Kidney capillary endothelial cell (primary cell): ENCODE measurements around the gene TMCC1.
"Not testable (repeated sequence)": the region's sequence is repeated elsewhere in the genome, so short reads cannot be mapped to it uniquely, and the experiment has no call there.

Experiments
- DNase-seq: peaks from one replicate; pipeline ENCODE4 v3.0.0-alpha.2; 2018; ENCODE audit warnings: low spot score

The TMCC1 gene

DNA sequence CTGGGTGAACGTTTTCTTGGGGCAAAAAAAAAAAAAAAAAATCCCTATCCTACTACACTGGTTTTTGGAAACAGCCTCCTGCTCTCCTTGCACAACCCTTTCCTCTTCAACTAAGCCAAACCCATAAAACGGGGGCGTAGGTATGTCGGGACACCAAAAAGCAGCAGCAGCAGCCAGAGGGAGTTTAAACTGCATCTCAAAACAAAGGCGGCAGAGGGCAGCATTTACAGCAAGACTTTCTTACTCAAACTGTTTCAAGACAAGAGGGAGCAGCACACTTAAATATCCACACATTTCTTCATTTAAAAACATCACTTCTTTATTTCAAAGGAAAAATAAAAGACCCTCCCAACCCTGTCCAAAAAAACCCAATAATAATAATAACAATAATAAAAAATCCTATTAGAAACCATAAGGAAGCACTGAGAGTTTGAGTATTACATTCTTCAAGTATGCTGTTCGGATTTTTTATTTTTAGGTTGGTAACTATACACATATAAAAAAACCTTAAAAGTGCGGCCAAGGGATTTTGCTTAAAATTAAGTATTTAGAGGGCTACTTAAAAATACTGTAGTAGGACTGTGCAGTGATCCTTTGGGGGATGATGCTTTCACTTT is 243.1 kb downstream of the TMCC1 start:
- DNase-seq = peak; percentile 56

DNA sequence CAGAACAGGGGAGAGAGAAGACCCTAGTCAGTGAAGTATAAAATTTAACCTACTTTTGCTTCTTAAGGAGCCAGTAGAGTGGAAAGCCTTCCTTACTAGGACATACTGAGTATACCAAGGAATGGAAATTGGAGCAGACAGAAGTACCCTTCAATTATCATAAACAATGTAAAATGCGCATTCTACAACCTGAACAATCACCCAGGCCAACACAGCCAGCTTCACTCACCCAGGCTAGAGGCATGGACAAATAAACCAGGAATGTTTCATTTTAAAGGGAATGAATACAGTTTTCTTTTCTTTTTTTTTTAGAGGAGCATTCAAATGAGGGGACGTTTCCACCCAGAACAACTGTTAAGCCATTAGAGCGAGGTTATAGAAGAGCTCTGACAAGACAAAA is 245.1 kb downstream of the TMCC1 start:
- DNase-seq = no peak

DNA sequence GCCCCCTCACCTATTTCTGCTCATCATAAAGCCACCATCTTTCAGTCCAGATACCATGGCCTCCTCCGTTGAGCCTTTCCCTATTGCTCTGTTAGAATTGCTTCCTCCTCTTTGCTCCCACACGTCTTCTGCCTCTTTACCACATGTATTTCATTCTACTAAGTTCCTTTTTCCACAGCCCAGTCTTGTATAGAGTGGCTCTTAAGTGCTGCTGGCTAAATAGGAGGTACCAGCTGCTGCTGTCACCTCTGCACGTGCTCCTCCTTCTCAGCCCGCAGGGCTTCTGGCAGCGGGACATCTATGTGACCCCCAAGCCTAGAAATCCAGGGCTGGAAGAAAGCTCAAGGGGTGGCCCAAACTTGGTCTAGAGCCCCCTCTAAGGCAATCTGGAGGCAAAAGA is 248.2 kb downstream of the TMCC1 start:
- no peak for DNase-seq

DNA sequence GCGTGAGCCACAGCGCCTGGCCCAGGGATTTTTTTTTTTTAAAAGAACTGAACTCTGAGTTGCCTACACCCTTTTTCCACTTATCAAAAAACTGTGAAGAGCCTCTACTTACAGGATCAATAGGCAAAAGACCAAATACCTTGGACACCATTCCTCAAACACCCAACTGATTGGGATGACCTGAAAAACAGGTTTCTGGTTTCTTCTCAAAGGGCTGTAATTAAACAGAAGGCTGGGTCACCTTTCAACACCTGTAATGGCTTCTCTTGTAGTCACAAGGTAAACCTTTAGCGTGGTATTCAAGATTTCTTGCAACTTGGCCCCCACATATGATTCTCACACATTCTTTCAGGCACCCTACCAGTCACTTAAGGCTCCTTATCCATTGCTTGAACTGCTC is 248.7 kb downstream of the TMCC1 start:
- DNase-seq = no peak

DNA sequence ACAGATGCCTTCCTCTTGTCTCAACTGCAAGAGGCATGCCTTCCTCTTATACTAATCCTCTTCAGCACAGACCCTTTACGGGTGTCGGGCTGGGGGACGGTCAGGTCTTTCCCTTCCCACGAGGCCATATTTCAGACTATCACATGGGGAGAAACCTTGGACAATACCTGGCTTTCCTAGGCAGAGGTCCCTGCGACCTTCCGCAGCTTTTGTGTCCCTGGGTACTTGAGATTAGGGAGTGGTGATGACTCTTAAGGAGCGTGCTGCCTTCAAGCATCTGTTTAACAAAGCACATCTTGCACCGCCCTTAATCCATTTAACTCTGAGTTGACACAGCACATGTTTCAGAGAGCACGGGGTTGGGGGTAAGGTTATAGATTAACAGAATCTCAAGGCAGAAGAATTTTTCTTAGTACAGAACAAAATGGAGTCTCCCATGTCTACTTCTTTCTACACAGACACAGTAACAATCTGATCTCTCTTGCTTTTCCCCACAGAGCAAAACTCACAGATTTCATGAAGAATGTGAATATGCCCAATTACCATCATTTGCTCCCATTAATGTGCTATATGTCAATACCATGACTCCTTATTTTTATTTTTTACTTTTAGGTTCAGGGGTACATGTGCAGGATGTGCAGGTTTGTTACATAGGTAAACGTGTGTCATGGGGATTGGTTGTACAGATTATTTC is 251.8 kb downstream of the TMCC1 start:
- not testable (repeated sequence) for DNase-seq

DNA sequence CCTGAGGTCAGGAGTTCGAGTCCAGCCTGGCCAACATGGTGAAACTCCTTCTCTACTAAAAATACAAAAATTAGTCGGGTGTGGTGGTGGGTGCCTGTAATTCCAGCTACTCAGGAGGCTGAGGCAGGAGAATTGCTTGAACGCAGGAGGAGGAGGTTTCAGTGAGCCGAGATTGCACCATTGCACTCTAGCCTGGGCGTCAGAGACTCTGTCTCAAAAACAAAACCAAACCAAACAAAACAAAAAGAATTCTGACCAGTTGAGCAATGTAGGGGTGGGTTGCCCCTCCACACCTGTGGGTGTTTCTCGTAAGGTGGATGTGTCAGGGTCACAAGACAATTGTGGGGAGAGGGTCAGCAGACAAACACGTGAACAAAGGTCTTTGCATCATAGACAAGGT is 252.5 kb downstream of the TMCC1 start:
- not testable (repeated sequence) for DNase-seq

DNA sequence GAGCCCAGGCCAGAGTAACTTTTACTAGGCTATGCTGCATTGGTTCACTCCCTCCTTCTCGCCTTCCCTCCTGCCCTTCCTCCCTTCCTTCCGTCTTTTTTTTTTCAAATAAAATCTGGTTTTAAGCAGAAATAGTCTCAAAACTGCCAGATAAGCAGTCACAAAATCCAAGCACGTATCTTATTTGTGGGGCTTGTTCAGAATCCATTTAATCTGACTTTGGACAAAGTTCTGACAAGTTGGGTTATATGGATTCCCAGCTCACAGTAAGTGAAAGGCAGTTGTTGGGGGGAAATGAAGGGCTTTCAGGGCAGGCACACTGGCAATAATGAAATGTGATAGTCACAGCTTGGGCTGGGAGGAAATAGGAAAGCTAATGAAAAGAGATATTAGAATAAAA is 255.0 kb downstream of the TMCC1 start:
- DNase-seq = no peak

DNA sequence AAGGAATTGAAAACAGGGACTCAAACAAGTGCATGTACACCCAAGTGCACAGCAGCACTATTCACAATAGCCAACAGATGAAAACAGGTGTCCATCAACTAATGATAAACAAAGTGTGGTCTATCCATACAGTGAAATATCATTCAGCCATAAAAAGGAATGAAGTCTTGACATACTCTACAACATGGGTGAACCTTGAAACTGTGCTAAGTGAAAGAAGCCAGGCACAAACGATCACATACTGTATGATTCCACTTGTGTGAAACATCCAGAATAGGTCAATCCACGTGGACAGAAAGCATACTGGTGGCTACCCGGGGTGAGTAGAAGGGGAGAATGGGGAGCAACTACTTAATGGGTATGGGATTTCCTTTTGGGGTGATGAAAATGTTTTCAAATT is 257.4 kb downstream of the TMCC1 start:
- no peak for DNase-seq

DNA sequence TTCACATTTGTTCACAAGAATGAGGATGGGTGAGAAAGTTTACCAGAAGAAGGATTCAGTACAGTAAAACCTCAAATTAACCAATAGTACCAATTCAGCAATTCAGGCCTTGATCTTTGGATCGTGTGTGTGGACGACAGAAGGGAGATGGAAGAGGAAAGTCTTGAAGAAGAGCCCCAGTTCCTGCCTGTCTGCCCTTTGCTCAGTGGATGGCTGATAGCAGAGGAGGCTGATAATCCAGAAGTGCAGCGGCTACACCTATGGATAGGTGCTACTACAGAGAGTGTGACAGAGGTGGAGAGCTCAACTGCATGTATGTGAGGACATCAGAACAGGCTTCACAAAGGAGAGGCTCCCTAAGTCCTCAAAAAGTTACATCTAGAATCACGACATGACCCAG is 257.9 kb downstream of the TMCC1 start:
- DNase-seq = no peak

DNA sequence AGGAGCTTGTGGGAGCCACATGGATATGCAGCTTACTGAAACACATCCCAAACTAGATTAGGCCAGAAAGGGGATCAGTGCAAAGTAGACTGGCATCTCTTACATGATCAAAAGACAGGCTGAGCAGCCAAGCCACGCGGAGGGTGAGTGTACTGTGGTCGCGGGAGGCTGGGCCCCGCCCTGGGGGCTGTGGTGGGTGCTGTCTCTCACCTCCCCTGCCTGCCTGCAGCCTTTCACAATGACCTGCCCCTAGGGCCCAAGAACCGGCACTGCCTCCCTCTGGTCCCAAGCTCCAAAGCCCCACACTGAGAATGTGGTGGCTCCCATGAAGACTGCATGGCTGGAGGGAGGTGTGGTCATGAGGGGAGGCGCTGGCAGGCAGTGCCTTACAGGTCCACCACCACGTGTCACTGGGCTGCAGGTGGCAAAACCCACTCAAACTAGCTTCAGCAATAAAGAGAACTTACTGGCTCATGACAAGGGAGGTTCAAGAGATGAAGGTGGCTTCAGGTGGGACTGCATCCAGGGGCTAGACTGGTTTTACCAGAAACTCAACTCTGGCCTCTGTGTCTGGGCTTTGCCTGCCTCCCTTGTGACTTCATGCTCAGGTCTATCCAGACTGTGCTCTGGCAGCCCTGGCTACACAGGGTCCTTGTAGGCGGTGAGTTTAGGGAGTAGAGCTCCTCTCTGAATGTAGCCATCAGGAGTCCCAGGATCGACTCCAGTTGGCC is 259.6 kb downstream of the TMCC1 start:
- DNase-seq = no peak

DNA sequence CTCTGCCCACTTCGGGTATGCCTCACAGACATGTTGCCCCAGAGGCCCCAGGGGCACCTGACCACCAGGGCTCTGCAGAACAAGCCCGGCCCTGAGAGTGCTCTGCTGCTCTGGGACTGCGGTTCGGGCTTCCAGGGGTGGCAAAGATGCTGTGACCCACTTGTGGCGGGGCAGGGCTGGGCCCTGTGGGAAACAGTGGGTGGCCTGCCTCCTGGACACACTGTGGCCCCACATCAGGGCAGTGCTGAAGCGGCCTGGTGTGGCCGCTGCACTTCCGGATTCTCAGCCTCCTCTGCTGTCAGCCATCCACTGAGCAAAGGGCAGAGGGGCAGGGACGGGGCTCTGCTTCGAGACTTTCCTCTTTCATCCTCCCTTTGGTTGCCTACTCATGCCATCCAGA is 260.5 kb downstream of the TMCC1 start:
- no peak for DNase-seq

DNA sequence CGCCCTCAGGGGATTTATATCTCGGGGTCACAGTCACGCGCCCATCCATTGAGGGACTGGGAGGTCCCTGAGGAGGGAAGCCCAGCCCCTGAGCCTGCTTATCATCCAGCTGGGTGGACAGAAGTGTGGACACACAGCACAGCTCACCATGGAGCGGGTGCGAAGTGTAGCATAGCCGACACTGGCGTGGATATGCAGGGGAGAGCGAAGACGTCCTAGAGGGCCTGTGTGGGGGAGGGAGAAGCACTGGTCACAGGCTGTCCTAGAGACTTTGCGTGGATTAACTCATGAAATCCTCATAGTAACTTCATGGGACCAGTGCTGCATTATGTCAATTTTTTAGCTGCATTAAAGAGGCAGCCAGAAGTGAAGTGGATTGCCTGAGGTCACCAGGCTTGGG is 261.0 kb downstream of the TMCC1 start:
- no peak for DNase-seq

DNA sequence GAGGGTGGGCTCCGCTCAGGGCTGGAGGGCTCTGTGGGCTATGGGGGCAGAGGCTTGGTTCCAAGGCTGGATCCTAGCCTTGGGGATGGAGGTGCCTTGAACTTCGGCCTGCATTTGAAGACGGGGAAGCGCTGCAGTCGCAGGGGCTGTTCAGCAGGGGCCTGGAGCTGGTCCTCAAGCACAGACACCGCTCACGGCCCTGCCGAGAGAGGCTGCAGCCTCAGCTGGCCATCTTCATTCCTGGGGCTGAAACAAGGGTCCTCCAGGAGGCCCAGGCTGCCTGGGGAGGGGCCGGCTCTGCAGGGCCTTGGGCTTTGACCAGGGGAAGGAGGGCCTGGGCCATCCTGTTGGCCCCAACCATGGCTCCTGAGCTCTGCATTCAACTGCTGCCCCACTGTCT is 261.5 kb downstream of the TMCC1 start:
- DNase-seq = no peak

DNA sequence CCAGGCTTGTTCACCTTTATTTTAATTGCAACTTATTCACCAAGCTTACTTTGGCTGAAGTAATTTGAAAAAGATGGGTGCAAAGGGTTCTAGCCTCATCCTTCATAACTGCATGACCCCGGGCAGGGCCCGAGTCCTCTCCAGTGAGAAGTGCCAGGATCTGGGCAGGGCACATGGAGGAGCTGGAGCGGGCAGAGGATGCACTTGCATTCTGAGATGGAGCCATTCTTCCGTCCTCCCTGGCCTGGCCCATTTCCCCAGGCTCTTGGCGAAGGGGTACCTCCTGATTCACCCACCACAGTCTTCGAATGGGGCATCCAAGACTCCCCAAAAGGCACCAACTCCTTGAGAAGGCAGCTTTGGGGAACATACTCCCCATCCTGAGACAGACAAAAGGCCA is 264.5 kb downstream of the TMCC1 start:
- no peak for DNase-seq

DNA sequence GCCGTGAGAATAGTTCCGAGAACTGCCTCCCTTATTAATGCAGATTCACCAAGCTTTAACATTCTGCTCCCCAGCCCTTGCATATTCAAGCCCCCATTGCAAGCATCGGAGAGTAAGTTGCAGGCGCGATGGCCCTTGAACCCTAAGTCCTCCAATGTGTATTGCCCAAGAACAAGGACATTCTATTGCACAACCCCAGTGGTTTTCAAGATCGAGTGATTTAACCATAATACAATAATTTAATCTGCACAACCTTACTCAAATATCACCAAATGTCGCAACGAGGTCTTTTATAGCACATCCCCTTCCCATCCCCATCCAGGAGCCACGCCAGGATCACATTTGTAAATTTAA is 265.4 kb downstream of the TMCC1 start:
- no peak for DNase-seq

DNA sequence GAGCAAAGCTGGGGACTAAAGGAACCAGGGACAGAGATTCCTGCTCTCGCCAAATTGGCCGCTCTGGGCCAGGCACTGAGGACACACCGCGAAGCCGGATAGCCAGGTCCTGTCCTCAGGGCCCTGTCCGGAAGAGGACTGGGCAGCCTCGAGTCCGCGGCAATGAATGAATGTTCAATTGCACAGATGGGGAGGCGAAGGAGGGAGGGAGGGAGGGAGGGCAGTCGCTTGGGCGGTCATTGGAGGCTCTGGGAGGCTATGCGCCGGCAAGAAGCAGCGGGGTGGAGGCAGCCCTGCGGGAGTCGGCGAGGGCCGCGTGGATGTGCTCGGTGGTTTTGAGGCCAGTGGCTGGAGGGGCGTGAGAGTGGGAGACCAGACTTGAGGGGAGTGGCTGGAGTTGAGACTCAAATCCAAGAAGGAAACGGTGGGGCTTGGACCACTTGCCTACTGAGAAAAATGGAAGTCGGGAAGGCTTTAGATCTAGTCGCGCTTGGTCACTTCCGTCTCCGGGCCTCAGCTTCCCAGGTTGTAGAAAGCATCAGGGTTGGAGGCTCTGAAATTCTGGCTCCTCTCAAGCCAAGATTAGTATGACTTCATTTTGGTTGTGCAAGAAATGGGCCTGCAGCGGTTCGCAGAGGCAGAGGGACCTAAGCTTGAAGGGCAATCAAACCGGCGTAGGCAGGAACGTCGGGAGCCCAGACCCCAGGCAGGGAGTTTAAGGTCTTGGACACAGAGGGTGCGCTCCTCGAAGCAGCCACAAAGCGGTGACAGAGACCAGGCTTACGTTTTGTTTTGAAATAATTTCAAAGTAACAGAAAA is 266.0 kb downstream of the TMCC1 start:
- DNase-seq = peak; percentile 81

DNA sequence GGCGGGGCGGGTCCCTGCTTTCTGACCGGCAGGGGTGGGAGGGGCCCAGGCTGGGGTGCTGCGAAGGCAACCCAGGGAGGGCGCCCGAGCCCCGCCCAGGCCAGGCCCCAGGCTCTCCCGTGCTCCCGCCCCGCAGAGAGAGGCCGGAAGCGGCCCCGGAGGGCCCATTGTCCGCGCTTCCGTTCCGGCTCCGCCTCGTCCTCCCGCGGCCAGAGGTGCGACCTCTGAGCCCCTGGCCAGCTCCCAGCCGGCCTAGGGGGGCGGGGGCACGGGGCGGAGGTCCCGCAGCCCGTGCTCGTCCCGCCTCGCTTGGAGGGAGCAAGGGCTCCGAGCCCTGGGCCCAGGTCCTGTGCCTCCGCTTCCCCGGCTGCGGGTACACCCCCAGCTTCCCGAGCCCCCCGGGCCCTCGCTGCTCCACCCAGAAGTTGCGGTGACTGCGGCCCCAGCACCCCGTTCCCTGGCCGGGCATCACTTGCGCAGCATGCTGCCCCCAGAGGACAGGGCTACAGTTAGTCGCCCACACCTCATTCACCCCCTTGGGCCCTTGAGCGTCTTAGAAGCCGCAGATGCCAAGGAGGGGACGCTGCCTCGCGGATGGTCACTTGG is 266.7 kb downstream of the TMCC1 start:
- DNase-seq = peak; percentile 93

DNA sequence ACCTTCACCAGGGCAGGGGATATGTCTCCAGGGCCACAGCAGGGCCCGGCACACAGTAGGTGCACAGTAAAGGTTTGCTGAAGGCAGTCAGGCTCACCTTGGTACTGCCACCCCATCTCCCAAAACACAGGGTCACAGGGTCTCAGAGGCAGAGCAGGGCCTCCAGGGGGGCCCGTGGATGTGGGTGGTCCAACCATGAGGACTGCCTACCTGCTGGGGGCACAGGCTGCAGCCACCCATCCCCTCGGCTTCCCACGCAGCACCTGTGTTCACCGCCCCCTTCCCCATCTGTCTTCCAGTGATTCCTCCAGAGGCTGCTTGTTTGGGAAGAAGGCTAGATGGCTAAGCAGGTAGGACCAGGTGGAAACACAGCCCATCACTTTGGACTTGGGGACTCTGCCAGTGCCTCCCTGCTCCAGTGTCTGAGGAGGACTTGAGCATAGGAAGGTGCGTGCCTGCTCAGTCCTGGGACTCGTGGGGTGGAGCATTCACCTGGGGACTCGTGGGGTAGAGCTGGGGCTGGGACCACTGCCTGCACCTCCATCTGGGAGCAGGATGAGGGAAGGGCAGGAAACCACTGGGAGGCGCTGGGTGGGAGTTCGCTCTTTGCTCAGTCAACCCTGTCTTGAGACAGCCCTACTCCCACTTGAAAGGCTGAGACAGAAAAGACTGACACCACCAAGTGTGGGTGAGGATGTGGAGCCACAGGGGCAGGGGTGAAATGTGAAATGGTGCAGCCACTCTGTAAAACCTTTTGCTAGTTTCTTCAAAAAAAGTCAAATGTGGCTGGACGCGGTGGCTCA is 268.2 kb downstream of the TMCC1 start:
- no peak for DNase-seq

DNA sequence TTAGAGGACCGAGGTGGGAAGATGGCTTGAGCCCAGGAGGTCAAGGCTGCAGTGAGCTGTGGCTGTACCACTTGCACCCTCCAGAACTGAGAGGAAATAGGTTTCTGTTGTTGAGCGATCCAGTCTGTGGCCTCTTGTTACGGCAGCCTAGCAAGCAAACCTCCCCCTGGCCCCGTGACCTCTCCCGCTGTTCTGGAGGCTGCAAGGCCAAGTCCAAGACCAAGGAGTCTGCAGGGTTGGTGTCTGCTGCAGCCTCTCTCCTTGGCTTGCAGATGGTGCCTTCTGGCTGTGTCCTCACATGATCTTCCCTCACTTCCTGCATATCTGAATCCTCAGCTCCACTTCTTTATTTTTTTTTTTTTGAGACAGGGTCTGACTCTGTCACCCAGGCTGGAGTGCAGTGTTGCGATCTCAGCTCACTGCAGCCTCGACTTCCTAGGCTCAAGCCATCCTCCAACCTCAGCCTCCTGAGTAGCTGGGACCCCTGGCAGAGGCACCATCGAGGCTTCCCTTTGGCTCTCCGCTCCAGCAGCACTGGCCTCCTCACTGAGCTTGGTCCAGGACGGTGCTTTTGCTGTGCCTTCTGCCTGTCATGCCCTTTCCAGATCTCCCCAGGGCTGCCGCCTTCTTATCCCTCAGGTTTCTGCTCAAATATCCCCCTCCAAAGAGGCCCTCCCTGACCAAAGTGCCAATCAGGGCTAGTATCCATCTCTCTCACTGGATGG is 269.0 kb downstream of the TMCC1 start:
- no peak for DNase-seq

DNA sequence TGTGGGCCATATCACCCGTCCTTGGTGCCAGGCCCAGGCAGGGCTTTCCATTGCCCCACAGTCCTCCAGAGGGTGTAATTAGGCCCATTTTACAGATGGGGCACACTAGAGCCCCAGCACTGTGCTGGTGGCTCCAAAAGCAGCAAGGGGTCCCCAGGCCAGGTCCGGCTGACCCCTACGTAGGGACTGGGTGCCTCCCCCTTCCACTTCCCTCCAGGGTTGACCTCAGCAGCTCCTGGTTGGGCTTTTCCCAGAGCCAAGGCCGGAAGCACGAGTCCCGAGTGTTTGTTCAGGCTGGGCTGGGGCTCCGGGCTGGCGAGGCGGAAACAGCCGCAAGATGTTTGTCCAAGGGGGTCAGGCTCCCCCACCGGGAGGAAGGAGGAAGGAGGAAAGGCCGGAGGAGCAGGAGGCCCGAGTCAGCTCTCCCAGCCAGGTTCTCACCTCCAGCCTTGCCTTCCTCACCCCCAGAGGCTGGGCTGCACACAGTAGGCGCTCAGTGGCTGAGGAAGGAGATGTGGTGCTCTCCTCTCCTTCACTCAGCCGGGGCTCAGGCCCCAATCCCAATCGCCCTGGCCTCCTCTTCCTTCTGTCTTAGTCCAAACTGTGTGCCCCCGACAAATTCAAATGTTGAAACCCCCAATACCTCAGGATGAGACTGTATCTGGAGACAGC is 269.9 kb downstream of the TMCC1 start:
- DNase-seq = peak; percentile 94
